Measurements from ENCODE around the gene PRSS1.
A peak's percentile ranks its signal among the peaks of the same experiment; 100 is the strongest.

Gene PRSS1

DNA sequence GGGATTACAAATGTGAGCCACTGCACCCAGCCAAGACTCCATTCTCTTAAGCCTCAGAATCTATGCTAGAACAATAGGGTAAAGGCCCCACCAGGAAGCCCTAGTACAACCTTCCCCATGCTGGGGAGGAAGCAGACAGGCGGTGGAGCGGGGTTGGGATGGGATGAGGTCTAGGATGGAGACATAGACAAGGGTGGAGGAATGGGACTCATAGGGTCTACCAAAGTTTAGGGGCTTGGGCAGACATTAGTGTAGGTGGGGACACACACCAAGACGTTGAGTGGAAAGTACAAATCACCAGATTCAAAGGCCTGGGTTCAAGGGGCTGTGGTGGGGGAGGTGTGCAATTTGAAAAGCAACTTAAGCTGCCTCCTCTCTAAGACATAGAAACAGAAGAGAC is 40.8 kb downstream of the PRSS1 start:
- no peaks in the 10 kb centered on the region for H3K9me3 ChIP-seq (ENCODE audit: control extremely low read depth in 1 of 5, control insufficient read depth in 4 of 5, insufficient read depth in 2 of 5, low read depth in 1 of 5, low read length in 4 of 5)
- H3K4me3 ChIP-seq (ENCODE audit: control insufficient read depth in 1 of 7, extremely low read depth in 1 of 7, insufficient read depth in 4 of 7, low read depth in 2 of 7, low read length in 6 of 7): no peak overlapping the region
- no peaks in the 10 kb centered on the region for H3K27me3 ChIP-seq (replicated peaks in 2 of 5; ENCODE audit: control insufficient read depth in 4 of 5, insufficient read depth in 5 of 5, low read length in 4 of 5)
- no peak overlapping the region for H3K27ac ChIP-seq (ENCODE audit: insufficient read depth in 1 of 2, low read depth in 1 of 2, low read length in 2 of 2, poor library complexity in 1 of 2, severe bottlenecking in 2 of 2)
- H3K4me1 ChIP-seq (ENCODE audit: control extremely low read depth in 1 of 4, control insufficient read depth in 4 of 4, insufficient read depth in 4 of 4, low read length in 3 of 4): peaks cover 10 to 46% (median 37%) of the 10 kb centered on the region in 4 experiments
- 82% methylated on average over 3 of the region's 3 CpGs for WGBS (ENCODE audit: insufficient coverage)
- no peak for DNase-seq
- H3K36me3 ChIP-seq (ENCODE audit: control insufficient read depth in 4 of 4, insufficient read depth in 4 of 4, low read length in 3 of 4): no peaks in the 10 kb centered on the region
- ChIA-PET POLR2A (interaction anchor here (1.8 kb wide), 1 partner anchor 19 kb away, joined by 15 read pairs; no protein-coding TSS in a partner anchor), CTCF (interaction anchor here (0.8 to 25.3 kb wide), 9 partner anchors 17 to 165 kb away, joined by 3 to 679 read pairs (median 4); partner anchors contain the start of gene EPHB6)

DNA sequence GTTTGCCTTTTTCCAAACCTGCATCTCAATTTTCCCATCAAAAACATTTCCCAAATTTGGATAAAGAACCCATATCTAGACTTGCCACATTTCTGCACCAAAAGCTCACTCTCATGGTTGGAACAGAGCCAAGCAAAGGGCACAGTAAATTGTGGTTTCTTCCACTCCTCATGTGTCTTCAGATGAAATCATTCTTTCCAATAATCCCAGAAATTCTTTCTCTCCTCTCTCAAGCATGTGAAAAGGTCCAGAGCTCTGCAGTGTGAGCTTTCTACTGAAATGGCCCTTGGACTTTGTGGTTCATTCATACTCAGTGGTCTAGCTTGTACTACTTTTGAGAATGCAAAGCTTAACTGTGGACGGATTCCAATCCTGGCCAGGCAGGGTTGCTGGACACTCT is 41.3 kb downstream of the PRSS1 start:
- H3K4me1 ChIP-seq (ENCODE audit: control extremely low read depth in 1 of 4, control insufficient read depth in 4 of 4, insufficient read depth in 4 of 4, low read length in 3 of 4): peaks cover 10 to 51% (median 42%) of the 10 kb centered on the region in 4 experiments
- WGBS (ENCODE audit: insufficient coverage): no CpG with 5 or more reads among the region's 1 CpG
- ChIA-PET CTCF (interaction anchor here (0.8 to 25.3 kb wide), 12 partner anchors 16 to 165 kb away, joined by 3 to 679 read pairs (median 4); partner anchors contain the start of gene EPHB6), POLR2A (interaction anchor here (1.8 kb wide), 1 partner anchor 18 kb away, joined by 15 read pairs; no protein-coding TSS in a partner anchor)
- H3K4me3 ChIP-seq (ENCODE audit: control insufficient read depth in 1 of 7, extremely low read depth in 1 of 7, insufficient read depth in 4 of 7, low read depth in 2 of 7, low read length in 6 of 7): no peak overlapping the region
- H3K27me3 ChIP-seq (replicated peaks in 2 of 5; ENCODE audit: control insufficient read depth in 4 of 5, insufficient read depth in 5 of 5, low read length in 4 of 5): no peaks in the 10 kb centered on the region
- H3K27ac ChIP-seq (ENCODE audit: insufficient read depth in 1 of 2, low read depth in 1 of 2, low read length in 2 of 2, poor library complexity in 1 of 2, severe bottlenecking in 2 of 2): no peak overlapping the region
- peak; percentile 37 to 70 (median 67) for DNase-seq
- H3K36me3 ChIP-seq (ENCODE audit: control insufficient read depth in 4 of 4, insufficient read depth in 4 of 4, low read length in 3 of 4): no peaks in the 10 kb centered on the region
- H3K9me3 ChIP-seq (ENCODE audit: control extremely low read depth in 1 of 5, control insufficient read depth in 4 of 5, insufficient read depth in 2 of 5, low read depth in 1 of 5, low read length in 4 of 5): no peaks in the 10 kb centered on the region

DNA sequence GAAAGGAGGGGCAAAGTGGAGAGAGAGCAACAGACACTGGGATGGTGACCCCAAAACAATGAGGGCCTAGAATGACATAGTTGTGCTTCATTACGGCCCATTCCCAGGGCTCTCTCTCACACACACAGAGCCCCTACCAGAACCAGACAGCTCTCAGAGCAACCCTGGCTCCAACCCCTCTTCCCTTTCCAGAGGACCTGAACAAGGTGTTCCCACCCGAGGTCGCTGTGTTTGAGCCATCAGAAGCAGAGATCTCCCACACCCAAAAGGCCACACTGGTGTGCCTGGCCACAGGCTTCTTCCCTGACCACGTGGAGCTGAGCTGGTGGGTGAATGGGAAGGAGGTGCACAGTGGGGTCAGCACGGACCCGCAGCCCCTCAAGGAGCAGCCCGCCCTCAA is 42.2 kb downstream of the PRSS1 start:
- no peak for DNase-seq
- Histone ChIP-seq H3K4me3 (ENCODE audit: control insufficient read depth in 1 of 7, extremely low read depth in 1 of 7, insufficient read depth in 4 of 7, low read depth in 2 of 7, low read length in 6 of 7) (no peak overlapping the region), H3K9me3 (ENCODE audit: control extremely low read depth in 1 of 5, control insufficient read depth in 4 of 5, insufficient read depth in 2 of 5, low read depth in 1 of 5, low read length in 4 of 5) (no peaks in the 10 kb centered on the region), H3K27me3 (replicated peaks in 2 of 5; ENCODE audit: control insufficient read depth in 4 of 5, insufficient read depth in 5 of 5, low read length in 4 of 5) (peaks cover 0 to 5% (median 0%) of the 10 kb centered on the region in 5 experiments), H3K4me1 (ENCODE audit: control extremely low read depth in 1 of 4, control insufficient read depth in 4 of 4, insufficient read depth in 4 of 4, low read length in 3 of 4) (peaks cover 10 to 60% (median 50%) of the 10 kb centered on the region in 4 experiments), H3K27ac (ENCODE audit: insufficient read depth in 1 of 2, low read depth in 1 of 2, low read length in 2 of 2, poor library complexity in 1 of 2, severe bottlenecking in 2 of 2) (no peak overlapping the region), H3K36me3 (ENCODE audit: control insufficient read depth in 4 of 4, insufficient read depth in 4 of 4, low read length in 3 of 4) (no peaks in the 10 kb centered on the region)
- CTCF ChIA-PET: interaction anchor here (1.2 to 31.6 kb wide), 5 partner anchors 1 to 154 kb away, joined by 3 to 679 read pairs (median 7); no protein-coding TSS in a partner anchor
- WGBS (ENCODE audit: insufficient coverage): no CpG with 5 or more reads among the region's 7 CpGs
- POLR2A ChIA-PET: interaction anchor here (1.8 kb wide), 1 partner anchor 17 kb away, joined by 15 read pairs; no protein-coding TSS in a partner anchor

DNA sequence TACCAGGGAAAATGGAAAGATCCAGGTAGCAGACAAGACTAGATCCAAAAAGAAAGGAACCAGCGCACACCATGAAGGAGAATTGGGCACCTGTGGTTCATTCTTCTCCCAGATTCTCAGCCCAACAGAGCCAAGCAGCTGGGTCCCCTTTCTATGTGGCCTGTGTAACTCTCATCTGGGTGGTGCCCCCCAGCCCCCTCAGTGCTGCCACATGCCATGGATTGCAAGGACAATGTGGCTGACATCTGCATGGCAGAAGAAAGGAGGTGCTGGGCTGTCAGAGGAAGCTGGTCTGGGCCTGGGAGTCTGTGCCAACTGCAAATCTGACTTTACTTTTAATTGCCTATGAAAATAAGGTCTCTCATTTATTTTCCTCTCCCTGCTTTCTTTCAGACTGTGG is 42.9 kb downstream of the PRSS1 start:
- H3K9me3 ChIP-seq (ENCODE audit: control extremely low read depth in 1 of 5, control insufficient read depth in 4 of 5, insufficient read depth in 2 of 5, low read depth in 1 of 5, low read length in 4 of 5): no peaks in the 10 kb centered on the region
- no peak overlapping the region for H3K27ac ChIP-seq (ENCODE audit: insufficient read depth in 1 of 2, low read depth in 1 of 2, low read length in 2 of 2, poor library complexity in 1 of 2, severe bottlenecking in 2 of 2)
- no peaks in the 10 kb centered on the region for H3K36me3 ChIP-seq (ENCODE audit: control insufficient read depth in 4 of 4, insufficient read depth in 4 of 4, low read length in 3 of 4)
- peaks cover 0 to 6% (median 0%) of the 10 kb centered on the region in 5 experiments for H3K27me3 ChIP-seq (replicated peaks in 2 of 5; ENCODE audit: control insufficient read depth in 4 of 5, insufficient read depth in 5 of 5, low read length in 4 of 5)
- no peak for DNase-seq
- WGBS (ENCODE audit: insufficient coverage): 100% methylated on average over 1 of the region's 1 CpG
- POLR2A ChIA-PET: no interaction called here
- H3K4me1 ChIP-seq (ENCODE audit: control extremely low read depth in 1 of 4, control insufficient read depth in 4 of 4, insufficient read depth in 4 of 4, low read length in 3 of 4): peaks cover 10 to 61% (median 54%) of the 10 kb centered on the region in 4 experiments
- CTCF ChIA-PET: interaction anchor here (1.2 to 31.6 kb wide), 4 partner anchors 2 to 79 kb away, joined by 3 to 679 read pairs (median 343); no protein-coding TSS in a partner anchor
- H3K4me3 ChIP-seq (ENCODE audit: control insufficient read depth in 1 of 7, extremely low read depth in 1 of 7, insufficient read depth in 4 of 7, low read depth in 2 of 7, low read length in 6 of 7): no peak overlapping the region

DNA sequence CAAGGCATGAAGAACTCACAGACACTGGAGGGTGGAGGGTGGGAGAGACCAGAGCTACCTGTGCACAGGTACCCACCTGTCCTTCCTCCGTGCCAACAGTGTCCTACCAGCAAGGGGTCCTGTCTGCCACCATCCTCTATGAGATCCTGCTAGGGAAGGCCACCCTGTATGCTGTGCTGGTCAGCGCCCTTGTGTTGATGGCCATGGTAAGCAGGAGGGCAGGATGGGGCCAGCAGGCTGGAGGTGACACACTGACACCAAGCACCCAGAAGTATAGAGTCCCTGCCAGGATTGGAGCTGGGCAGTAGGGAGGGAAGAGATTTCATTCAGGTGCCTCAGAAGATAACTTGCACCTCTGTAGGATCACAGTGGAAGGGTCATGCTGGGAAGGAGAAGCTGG is 43.3 kb downstream of the PRSS1 start:
- ChIA-PET POLR2A (no interaction called here), CTCF (interaction anchor here (1.0 to 31.6 kb wide), 7 partner anchors 2 to 161 kb away, joined by 3 to 679 read pairs (median 7); no protein-coding TSS in a partner anchor)
- no peak for DNase-seq
- peaks cover 0 to 6% (median 0%) of the 10 kb centered on the region in 5 experiments for H3K27me3 ChIP-seq (replicated peaks in 2 of 5; ENCODE audit: control insufficient read depth in 4 of 5, insufficient read depth in 5 of 5, low read length in 4 of 5)
- WGBS (ENCODE audit: insufficient coverage): 100% methylated on average over 2 of the region's 2 CpGs
- H3K4me1 ChIP-seq (ENCODE audit: control extremely low read depth in 1 of 4, control insufficient read depth in 4 of 4, insufficient read depth in 4 of 4, low read length in 3 of 4): peaks cover 10 to 63% (median 56%) of the 10 kb centered on the region in 4 experiments
- H3K36me3 ChIP-seq (ENCODE audit: control insufficient read depth in 4 of 4, insufficient read depth in 4 of 4, low read length in 3 of 4): no peaks in the 10 kb centered on the region
- H3K4me3 ChIP-seq (ENCODE audit: control insufficient read depth in 1 of 7, extremely low read depth in 1 of 7, insufficient read depth in 4 of 7, low read depth in 2 of 7, low read length in 6 of 7): no peak overlapping the region
- no peaks in the 10 kb centered on the region for H3K9me3 ChIP-seq (ENCODE audit: control extremely low read depth in 1 of 5, control insufficient read depth in 4 of 5, insufficient read depth in 2 of 5, low read depth in 1 of 5, low read length in 4 of 5)
- no peak overlapping the region for H3K27ac ChIP-seq (ENCODE audit: insufficient read depth in 1 of 2, low read depth in 1 of 2, low read length in 2 of 2, poor library complexity in 1 of 2, severe bottlenecking in 2 of 2)

DNA sequence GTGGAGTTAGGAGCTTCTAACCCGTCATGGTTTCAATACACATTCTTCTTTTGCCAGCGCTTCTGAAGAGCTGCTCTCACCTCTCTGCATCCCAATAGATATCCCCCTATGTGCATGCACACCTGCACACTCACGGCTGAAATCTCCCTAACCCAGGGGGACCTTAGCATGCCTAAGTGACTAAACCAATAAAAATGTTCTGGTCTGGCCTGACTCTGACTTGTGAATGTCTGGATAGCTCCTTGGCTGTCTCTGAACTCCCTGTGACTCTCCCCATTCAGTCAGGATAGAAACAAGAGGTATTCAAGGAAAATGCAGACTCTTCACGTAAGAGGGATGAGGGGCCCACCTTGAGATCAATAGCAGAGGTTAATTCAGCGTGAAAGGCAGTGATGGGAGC is 43.9 kb downstream of the PRSS1 start:
- ChIA-PET CTCF (interaction anchor here (0.6 to 31.6 kb wide), 7 partner anchors 3 to 162 kb away, joined by 3 to 679 read pairs (median 7); no protein-coding TSS in a partner anchor), POLR2A (interaction anchor here (6.2 kb wide), 1 partner anchor 15 kb away, joined by 96 read pairs; no protein-coding TSS in a partner anchor)
- Histone ChIP-seq H3K4me3 (ENCODE audit: control insufficient read depth in 1 of 7, extremely low read depth in 1 of 7, insufficient read depth in 4 of 7, low read depth in 2 of 7, low read length in 6 of 7) (no peak overlapping the region), H3K9me3 (ENCODE audit: control extremely low read depth in 1 of 5, control insufficient read depth in 4 of 5, insufficient read depth in 2 of 5, low read depth in 1 of 5, low read length in 4 of 5) (no peaks in the 10 kb centered on the region), H3K27me3 (replicated peaks in 2 of 5; ENCODE audit: control insufficient read depth in 4 of 5, insufficient read depth in 5 of 5, low read length in 4 of 5) (peaks cover 0 to 6% (median 0%) of the 10 kb centered on the region in 5 experiments), H3K4me1 (ENCODE audit: control extremely low read depth in 1 of 4, control insufficient read depth in 4 of 4, insufficient read depth in 4 of 4, low read length in 3 of 4) (peaks cover 10 to 67% (median 59%) of the 10 kb centered on the region in 4 experiments), H3K27ac (ENCODE audit: insufficient read depth in 1 of 2, low read depth in 1 of 2, low read length in 2 of 2, poor library complexity in 1 of 2, severe bottlenecking in 2 of 2) (no peak overlapping the region), H3K36me3 (ENCODE audit: control insufficient read depth in 4 of 4, insufficient read depth in 4 of 4, low read length in 3 of 4) (no peaks in the 10 kb centered on the region)
- whole genome bisulfite sequencing (ENCODE audit: insufficient coverage): 98% methylated on average over 5 of the region's 5 CpGs
- DNase-seq: no peak

DNA sequence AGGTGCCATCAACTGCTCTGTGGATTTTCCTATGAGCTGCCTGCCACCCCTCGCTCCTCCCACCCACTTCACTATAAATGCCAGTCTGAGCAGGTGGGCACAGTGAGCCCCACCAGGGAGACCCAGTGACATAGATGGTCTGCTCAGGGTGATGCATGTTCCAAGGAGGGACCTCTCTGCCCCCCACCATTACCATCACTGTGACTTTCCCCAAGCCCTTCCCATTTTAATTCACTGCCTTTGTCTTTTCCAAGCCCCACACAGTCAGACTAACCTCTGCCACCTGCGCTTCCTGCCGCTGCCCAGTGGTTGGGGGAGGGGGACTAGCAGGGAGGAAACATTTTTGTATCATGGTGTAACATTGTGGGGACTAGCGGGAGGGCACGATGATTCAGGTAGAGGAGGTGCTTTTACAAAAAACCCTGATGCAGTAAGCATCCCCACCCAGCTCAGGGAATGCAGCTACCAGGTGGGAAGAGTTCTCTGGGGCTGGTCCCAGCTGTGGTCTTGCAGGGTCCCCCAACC is 46.1 kb downstream of the PRSS1 start:
- peak in 2 of 3 donors; percentile 58 to 64 for DNase-seq
- POLR2A ChIA-PET: interaction anchor here (1.4 to 6.2 kb wide), 2 partner anchors 13 to 81 kb away, joined by 7 to 96 read pairs; no protein-coding TSS in a partner anchor
- H3K4me1 ChIP-seq (ENCODE audit: control extremely low read depth in 1 of 4, control insufficient read depth in 4 of 4, insufficient read depth in 4 of 4, low read length in 3 of 4): peaks cover 26 to 68% (median 58%) of the 10 kb centered on the region in 4 experiments
- H3K27me3 ChIP-seq (replicated peaks in 2 of 5; ENCODE audit: control insufficient read depth in 4 of 5, insufficient read depth in 5 of 5, low read length in 4 of 5): peaks cover 0 to 6% (median 0%) of the 10 kb centered on the region in 5 experiments
- CTCF ChIA-PET: interaction anchor here (1.1 to 31.6 kb wide), 3 partner anchors 5 to 58 kb away, joined by 3 to 679 read pairs (median 679); no protein-coding TSS in a partner anchor
- H3K36me3 ChIP-seq (ENCODE audit: control insufficient read depth in 4 of 4, insufficient read depth in 4 of 4, low read length in 3 of 4): no peaks in the 10 kb centered on the region
- 10% methylated on average over 2 of the region's 5 CpGs for WGBS (ENCODE audit: insufficient coverage)
- H3K4me3 ChIP-seq (ENCODE audit: control insufficient read depth in 1 of 7, extremely low read depth in 1 of 7, insufficient read depth in 4 of 7, low read depth in 2 of 7, low read length in 6 of 7): peak overlapping the region in 5 of 7 experiments; percentile 68 to 89 (median 88)
- H3K27ac ChIP-seq (ENCODE audit: insufficient read depth in 1 of 2, low read depth in 1 of 2, low read length in 2 of 2, poor library complexity in 1 of 2, severe bottlenecking in 2 of 2): no peak overlapping the region
- H3K9me3 ChIP-seq (ENCODE audit: control extremely low read depth in 1 of 5, control insufficient read depth in 4 of 5, insufficient read depth in 2 of 5, low read depth in 1 of 5, low read length in 4 of 5): no peaks in the 10 kb centered on the region
